CD4-positive, alpha-beta T cell treated with Interleukin-12 subunit alpha and Interleukin-12 subunit beta, for 1 hour (primary cell): ENCODE results near the gene PKD1.

Experiments
- DNase-seq: peaks from one replicate; pipeline ENCODE4 v3.0.0-alpha.2; 2020

The PKD1 gene

DNA sequence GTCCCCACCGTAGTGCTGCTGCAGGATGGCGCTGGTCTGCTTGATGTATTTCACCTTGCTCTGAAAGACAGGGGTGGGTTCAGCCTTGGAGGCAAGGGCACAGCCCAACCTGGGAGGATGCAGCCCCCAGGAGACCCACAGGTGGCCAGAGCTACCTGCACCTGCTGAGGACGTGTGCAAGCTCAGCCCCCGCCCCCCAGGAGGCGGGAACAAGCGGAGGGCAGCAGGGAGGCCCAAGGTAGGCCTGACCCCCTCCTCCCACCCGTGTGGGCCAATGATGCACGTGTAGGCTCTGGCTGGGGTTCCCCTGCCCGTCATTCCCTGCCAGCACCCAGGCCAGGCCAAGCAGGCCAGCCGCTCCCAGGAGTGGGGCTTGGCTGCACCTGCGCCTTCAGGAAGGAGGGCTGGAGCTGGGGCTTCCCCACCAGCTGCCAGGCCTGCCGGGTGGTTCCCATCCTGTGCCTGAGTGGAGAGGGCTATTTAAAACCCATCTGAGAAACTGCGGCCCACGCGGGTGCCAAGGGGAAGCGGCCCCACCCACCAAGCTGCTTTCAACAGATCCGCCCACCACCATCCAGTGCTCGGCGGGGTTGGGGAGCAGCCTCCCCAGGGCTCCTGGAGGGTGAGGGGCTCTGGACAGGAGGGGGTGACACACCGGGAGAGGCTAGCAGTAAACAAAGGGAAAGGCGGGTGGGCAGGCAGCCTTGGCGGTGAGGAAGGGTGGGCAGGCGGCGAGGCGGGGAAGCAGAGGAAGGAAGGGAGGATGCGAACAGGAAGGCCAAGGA lies 91.8 kb downstream of the PKD1 start:
- DNase-seq, result no peak

GRCh38 chr16:2042986-2043666 lies 92.6 kb downstream of the PKD1 start:
- DNase-seq, result no peak

GRCh38 chr16:2042171-2042985 lies 93.3 kb downstream of the PKD1 start:
- no peak for DNase-seq

DNA sequence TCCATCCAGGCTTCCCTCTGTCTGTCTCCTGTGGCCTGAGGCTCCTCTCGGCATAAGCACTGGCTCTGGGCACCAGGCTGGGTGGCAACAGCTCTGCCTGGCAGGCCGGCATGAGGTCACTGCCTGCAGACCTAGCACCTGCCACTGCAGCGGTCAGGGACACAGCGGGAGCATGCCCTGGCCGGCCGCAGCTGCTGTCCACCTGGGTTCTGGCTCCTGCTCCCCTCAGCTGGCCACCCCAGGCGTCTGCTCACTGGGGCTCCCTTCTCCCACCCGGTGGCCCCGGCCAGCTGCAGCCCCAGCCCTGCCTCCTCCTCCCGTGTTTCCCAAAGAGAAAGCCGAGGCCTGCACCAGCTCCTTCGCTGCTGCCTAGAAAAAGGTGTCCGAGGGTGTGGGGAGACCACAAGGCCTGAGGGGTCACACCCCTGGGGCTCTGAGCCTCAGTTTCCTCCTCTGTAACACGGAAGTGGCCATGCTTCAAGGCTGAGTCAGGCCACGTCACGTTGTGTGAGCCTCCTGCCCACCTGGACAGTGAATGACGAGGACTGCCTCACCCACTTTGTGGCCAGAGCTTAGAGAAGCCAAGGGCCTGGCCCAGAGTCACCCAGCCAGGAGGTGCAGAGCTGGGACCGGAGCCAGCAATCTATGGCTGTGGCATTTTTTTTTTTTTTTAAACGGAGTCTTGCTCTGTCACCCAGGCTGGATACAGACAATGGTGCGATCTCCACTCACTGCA lies 94.7 kb downstream of the PKD1 start:
- DNase-seq, result no peak

- no peak for DNase-seq
Measured at GRCh38 chr16:2040041-2040786, 95.5 kb downstream of the PKD1 start.

- no peak for DNase-seq
Measured at GRCh38 chr16:2039274-2040031, 96.2 kb downstream of the PKD1 start.
